GM12878 (cell line): ENCODE data around the gene OLFM2. TPM values are rescaled to one million over a fixed set of nuclear protein-coding genes. Genes with fewer than 3 reads are reported as not detected.

ENCODE experiments used
- ATAC-seq: fragments of 200-7000 bp; cut with Tn5 transposase; 3 replicates; pipeline ENCODE4 v1.9.1; 2020; ENCODE audit warnings: mild to moderate bottlenecking, moderate library complexity
- BruUV-seq: library from RNA; stranded (reverse); fragments of 400-500 nt; replicated peaks from 2 replicates; lab custom pipeline; 2021; lab: Mats Ljungman, UMichigan
- CTCF ChIA-PET: fragments of 300-600 bp; sonication (Branson Sonifier 250); formaldehyde crosslinking; extraction: SDS; loops from one replicate; lab custom pipeline; 2021; ENCODE audit warnings: inconsistent platforms; lab: Yijun Ruan, JAX
- POLR2A ChIA-PET: fragments of 350-600 bp; formaldehyde crosslinking; extraction: SDS; loops from one replicate; lab custom pipeline; 2021; ENCODE audit warnings: inconsistent platforms; lab: Charles Lee
- RAD21 ChIA-PET: fragments of 300-600 bp; sonication (Branson Sonifier 250); formaldehyde crosslinking; loops from one replicate; lab custom pipeline; 2023; ENCODE audit warnings: antibody characterized with exemption; ENCODE audit not compliant: unreplicated experiment; lab: Charles Lee
- SMC1A ChIA-PET: fragments of 300-600 bp; sonication (Branson Sonifier 250); formaldehyde crosslinking; loops from one replicate; lab custom pipeline; 2023; ENCODE audit not compliant: unreplicated experiment, uncharacterized antibody; lab: Charles Lee
- DNase-seq: peaks from one replicate; pipeline ENCODE4 v3.0.0-alpha.2; 2011; ENCODE audit warnings: low read depth, low spot score
- FAIRE-seq: peaks from 3 replicates; lab custom pipeline; 2011; peaks lifted over from hg19 to GRCh38; lab: Jason Lieb, UNC
- H2AFZ ChIP-seq: 2 replicates; pipeline ENCODE4 v1.6.0; 2011; ENCODE audit warnings: low read depth, low read length, control low read depth; ENCODE audit not compliant: control insufficient read depth
- H3K27ac ChIP-seq: 2 replicates; pipeline ENCODE4 v1.5.1; 2011; ENCODE audit warnings: control low read depth; ENCODE audit not compliant: control insufficient read depth, insufficient read depth
- H3K27me3 ChIP-seq, 2 experiments: replicated peaks in 1 of 2; 2 replicates each; pipeline versions ENCODE4 v1.6.0 to v1.6.1; 2011; ENCODE audit warnings: low read length in 1 of 2; ENCODE audit not compliant: control insufficient read depth in 2 of 2, insufficient read depth in 2 of 2
- H3K36me3 ChIP-seq, 2 experiments: 2 replicates each; pipeline ENCODE4 v1.5.1; 2011; ENCODE audit warnings: low read length in 1 of 2; ENCODE audit not compliant: control insufficient read depth in 2 of 2, insufficient read depth in 2 of 2
- H3K4me1 ChIP-seq: 2 replicates; pipeline ENCODE4 v1.6.1; 2011; ENCODE audit warnings: mild to moderate bottlenecking, low read length, moderate library complexity, mixed read lengths; ENCODE audit not compliant: control insufficient read depth, insufficient read depth
- H3K4me2 ChIP-seq: 2 replicates; pipeline ENCODE4 v1.6.0; 2011; ENCODE audit warnings: control low read depth; ENCODE audit not compliant: control insufficient read depth, insufficient read depth
- H3K4me3 ChIP-seq: fragments of 200-600 bp; sonication (generic); 2 replicates; pipeline ENCODE4 v1.5.1; 2016
- H3K79me2 ChIP-seq: 2 replicates; pipeline ENCODE4 v1.6.0; 2011; ENCODE audit warnings: low read length; ENCODE audit not compliant: control insufficient read depth, insufficient read depth
- H3K9ac ChIP-seq: 2 replicates; pipeline ENCODE4 v1.8.0; 2011; ENCODE audit warnings: low read length, control low read depth, mixed read lengths; ENCODE audit not compliant: control insufficient read depth, insufficient read depth
- H3K9me3 ChIP-seq: replicated peaks from 3 replicates; pipeline ENCODE4 v1.5.1; 2011; ENCODE audit warnings: mild to moderate bottlenecking, low read length; ENCODE audit not compliant: control insufficient read depth, insufficient read depth
- H4K20me1 ChIP-seq: 2 replicates; pipeline ENCODE4 v1.6.0; 2011; ENCODE audit not compliant: control insufficient read depth, insufficient read depth
- ASH2L ChIP-seq: fragments of 300-600, 200-600 bp; sonication (generic); IDR thresholded peaks from 2 replicates; pipeline ENCODE4 v1.6.1; 2017; ENCODE audit warnings: low read depth, mild to moderate bottlenecking, borderline replicate concordance
- CHD1 ChIP-seq: IDR thresholded peaks from 2 replicates; pipeline ENCODE4 v1.6.1; 2012; ENCODE audit warnings: low read depth, low read length, improper control_type of control experiment
- CHD4 ChIP-seq: fragments of 200-600 bp; sonication (generic); IDR thresholded peaks from 2 replicates; pipeline ENCODE4 v1.6.1; 2016; ENCODE audit warnings: mild to moderate bottlenecking
- CREM ChIP-seq: IDR thresholded peaks from 2 replicates; pipeline ENCODE4 v1.6.1; 2014; ENCODE audit warnings: antibody characterized with exemption, low read depth
- EP300 ChIP-seq, 2 experiments: fragments of 150-350 bp in 1 of 2; IDR thresholded peaks; 2 replicates each; pipeline ENCODE4 v1.6.1; 2011 to 2012; ENCODE audit warnings: low read depth in 2 of 2, low read length in 2 of 2, borderline replicate concordance in 1 of 2, improper control_type of control experiment in 1 of 2, inconsistent platforms in 1 of 2; ENCODE audit not compliant: control insufficient read depth in 1 of 2
- MEF2A ChIP-seq: IDR thresholded peaks from 2 replicates; pipeline ENCODE4 v1.6.1; 2011; ENCODE audit warnings: low read depth, mild to moderate bottlenecking, low read length, moderate library complexity; ENCODE audit not compliant: insufficient read depth
- MTA2 ChIP-seq: fragments of 450-650 bp; IDR thresholded peaks from 2 replicates; pipeline ENCODE4 v1.6.1; 2016; ENCODE audit warnings: low read depth, mild to moderate bottlenecking, moderate library complexity
- PAX5 ChIP-seq: IDR thresholded peaks from 2 replicates; pipeline ENCODE4 v1.6.1; 2011; ENCODE audit warnings: low read depth, low read length, borderline replicate concordance
- SREBF1 ChIP-seq: IDR thresholded peaks from 2 replicates; pipeline ENCODE4 v1.6.1; 2012; ENCODE audit warnings: mild to moderate bottlenecking, low read length
- TBL1XR1 ChIP-seq: IDR thresholded peaks from 2 replicates; pipeline ENCODE4 v1.6.1; 2012; ENCODE audit warnings: low read depth, low read length, improper control_type of control experiment
- ZBTB33 ChIP-seq: fragments of 450-650 bp; IDR thresholded peaks from 2 replicates; pipeline ENCODE4 v1.6.1; 2017; ENCODE audit warnings: mild to moderate bottlenecking
- WGBS: methylation state at CpG from one replicate; pipeline ENCODE4 v1.1.6; 2016; ENCODE audit warnings: low lambda C conversion rate; ENCODE audit not compliant: insufficient replicate concordance, insufficient coverage; ENCODE audit errors: missing lambda C conversion rate; 5-methylcytosine and 5-hydroxymethylcytosine counted together
- in situ Hi-C: fragments of 300-500 bp; cut with MboI; formaldehyde crosslinking; loops from 9 replicates; pipeline ENCODE4 v1.14.3; 2018; ENCODE audit warnings: mixed read lengths
- intact Hi-C: fragments of 100-400 bp; cut with micrococcal nuclease; formaldehyde crosslinking; loops from one replicate; pipeline ENCODE4 v1.14.2; 2022; ENCODE audit not compliant: unreplicated experiment
- polyA plus RNA-seq, 11 experiments: library from polyadenylated mRNA; depleted of rRNA in 4 of 11; unstranded in 6 of 11; stranded (reverse) in 5 of 11; fragments of >200 nt; fragmentation: Nextera tagmentation in 4 of 11; fragmentation: Illumina TruSeq in 1 of 11; extraction: Ambion mirVana in 4 of 11; extraction: Trizol in 1 of 11; gene quantifications; 1 replicate in 1 of 11; 2 replicates in 10 of 11; pipeline versions ENCODE4 v1.2.1 to v1.2.3, GENCODE V29; 2011 to 2016; ENCODE audit warnings: inconsistent platforms in 2 of 11, missing spikeins in 2 of 11, low read depth in 1 of 11
- total RNA-seq, 4 experiments: library from RNA; depleted of rRNA in 3 of 4; stranded (reverse); fragments of >200 nt in 3 of 4; fragmentation: Illumina TruSeq in 1 of 4; extraction: Trizol in 1 of 4; gene quantifications; 2 replicates each; pipeline versions ENCODE4 v1.2.1 to v1.2.3, GENCODE V29; 2013 to 2021
- TF ChIP-seq, protein P1 (sequence below): IDR thresholded peaks from 2 replicates; pipeline ENCODE4 v1.6.1; 2011; ENCODE audit warnings: mild to moderate bottlenecking, low read depth, low read length, moderate library complexity; ENCODE audit not compliant: insufficient replicate concordance
- TF ChIP-seq, protein P2 (sequence below): fragments of 450-650 bp; IDR thresholded peaks from 2 replicates; pipeline ENCODE4 v1.6.1; 2017; ENCODE audit warnings: low read depth, mild to moderate bottlenecking, moderate library complexity
- TF ChIP-seq, protein P3 (sequence below): fragments of 450-650 bp; IDR thresholded peaks from 2 replicates; pipeline ENCODE4 v1.6.1; 2016; ENCODE audit warnings: mild to moderate bottlenecking

The OLFM2 gene
- total and polyA plus RNA-seq, 10 of the 15 experiments (the other 5 are each of a cell fraction or from before 2014, with no cell fraction given), result 0.07 to 3.5 (median 0.27) TPM; not detected in 5

GRCh38 chr19:9871626-9872338, 64.5 kb downstream of the OLFM2 start:
- H3K9me3 ChIP-seq, result no peaks in the 10 kb centered on the region
- no peak overlapping the region for H3K4me3 ChIP-seq
- TF ChIP-seq MEF2A (no peak), CHD1 (no peak), ZBTB33 (no peak), TBL1XR1 (no peak), CREM (no peak), PAX5 (no peak), SREBF1 (no peak), MTA2 (no peak), ASH2L (no peak), CHD4 (no peak), EP300 (IDR thresholded peaks at IDR 0.05; ENCODE audit: borderline replicate concordance in 1 of 2, control insufficient read depth in 1 of 2, low read depth in 2 of 2, low read length in 2 of 2) (no peak)
- TF ChIP-seq, protein P1, sequence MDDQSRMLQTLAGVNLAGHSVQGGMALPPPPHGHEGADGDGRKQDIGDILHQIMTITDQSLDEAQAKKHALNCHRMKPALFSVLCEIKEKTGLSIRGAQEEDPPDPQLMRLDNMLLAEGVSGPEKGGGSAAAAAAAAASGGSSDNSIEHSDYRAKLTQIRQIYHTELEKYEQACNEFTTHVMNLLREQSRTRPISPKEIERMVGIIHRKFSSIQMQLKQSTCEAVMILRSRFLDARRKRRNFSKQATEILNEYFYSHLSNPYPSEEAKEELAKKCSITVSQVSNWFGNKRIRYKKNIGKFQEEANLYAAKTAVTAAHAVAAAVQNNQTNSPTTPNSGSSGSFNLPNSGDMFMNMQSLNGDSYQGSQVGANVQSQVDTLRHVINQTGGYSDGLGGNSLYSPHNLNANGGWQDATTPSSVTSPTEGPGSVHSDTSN, result no peak
- TF ChIP-seq, protein P2, sequence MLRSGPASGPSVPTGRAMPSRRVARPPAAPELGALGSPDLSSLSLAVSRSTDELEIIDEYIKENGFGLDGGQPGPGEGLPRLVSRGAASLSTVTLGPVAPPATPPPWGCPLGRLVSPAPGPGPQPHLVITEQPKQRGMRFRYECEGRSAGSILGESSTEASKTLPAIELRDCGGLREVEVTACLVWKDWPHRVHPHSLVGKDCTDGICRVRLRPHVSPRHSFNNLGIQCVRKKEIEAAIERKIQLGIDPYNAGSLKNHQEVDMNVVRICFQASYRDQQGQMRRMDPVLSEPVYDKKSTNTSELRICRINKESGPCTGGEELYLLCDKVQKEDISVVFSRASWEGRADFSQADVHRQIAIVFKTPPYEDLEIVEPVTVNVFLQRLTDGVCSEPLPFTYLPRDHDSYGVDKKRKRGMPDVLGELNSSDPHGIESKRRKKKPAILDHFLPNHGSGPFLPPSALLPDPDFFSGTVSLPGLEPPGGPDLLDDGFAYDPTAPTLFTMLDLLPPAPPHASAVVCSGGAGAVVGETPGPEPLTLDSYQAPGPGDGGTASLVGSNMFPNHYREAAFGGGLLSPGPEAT, result no peak
- TF ChIP-seq, protein P3, sequence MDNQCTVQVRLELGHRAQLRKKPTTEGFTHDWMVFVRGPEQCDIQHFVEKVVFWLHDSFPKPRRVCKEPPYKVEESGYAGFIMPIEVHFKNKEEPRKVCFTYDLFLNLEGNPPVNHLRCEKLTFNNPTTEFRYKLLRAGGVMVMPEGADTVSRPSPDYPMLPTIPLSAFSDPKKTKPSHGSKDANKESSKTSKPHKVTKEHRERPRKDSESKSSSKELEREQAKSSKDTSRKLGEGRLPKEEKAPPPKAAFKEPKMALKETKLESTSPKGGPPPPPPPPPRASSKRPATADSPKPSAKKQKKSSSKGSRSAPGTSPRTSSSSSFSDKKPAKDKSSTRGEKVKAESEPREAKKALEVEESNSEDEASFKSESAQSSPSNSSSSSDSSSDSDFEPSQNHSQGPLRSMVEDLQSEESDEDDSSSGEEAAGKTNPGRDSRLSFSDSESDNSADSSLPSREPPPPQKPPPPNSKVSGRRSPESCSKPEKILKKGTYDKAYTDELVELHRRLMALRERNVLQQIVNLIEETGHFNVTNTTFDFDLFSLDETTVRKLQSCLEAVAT, result no peak
- TF ChIP-seq, all 136 proteins: peak for 0
- in situ Hi-C loops (no loop called here), intact Hi-C loops (no loop called here)
- no peaks in the 10 kb centered on the region; a peak in 1 of 4 replicates for H3K27me3 ChIP-seq
- H3K27ac ChIP-seq, result no peak overlapping the region
- CTCF ChIA-PET, result interaction anchor here (0.7 kb wide), 1 partner anchor 1215 kb away, joined by 3 read pairs; no protein-coding TSS in a partner anchor
- no peak overlapping the region for H2AFZ ChIP-seq
- H3K9ac ChIP-seq, result no peak overlapping the region
- H3K4me1 ChIP-seq, result no peaks in the 10 kb centered on the region
- no peaks in the 10 kb centered on the region for H4K20me1 ChIP-seq
- no peak for ATAC-seq
- BruUV-seq, result no TSS peak
- H3K79me2 ChIP-seq, result no peaks in the 10 kb centered on the region
- POLR2A ChIA-PET, result interaction anchor here (0.5 kb wide), 1 partner anchor 246 kb away, joined by 4 read pairs; no protein-coding TSS in a partner anchor
- no peaks in the 10 kb centered on the region for H3K36me3 ChIP-seq
- WGBS, result 26% methylated on average over 16 of the region's 16 CpGs
- no peak for FAIRE-seq
- RAD21 ChIA-PET, result no interaction called here
- SMC1A ChIA-PET, result no interaction called here
- no peak for DNase-seq
- H3K4me2 ChIP-seq, result no peak overlapping the region
